RWPE2 (cell line): ENCODE data around the gene CAMK1D.

Experiments used
- ATAC-seq: fragments of 200-7000 bp; cut with Tn5 transposase; 3 replicates; pipeline ENCODE4 v1.9.1; 2021; ENCODE audit warnings: low read depth
- DNase-seq: peaks from one replicate; pipeline ENCODE4 v3.0.0-alpha.2; 2020; ENCODE audit warnings: low spot score
- H3K27ac ChIP-seq: fragments of 450-650 bp; 2 replicates; pipeline ENCODE4 v1.5.1; 2017; ENCODE audit warnings: mild to moderate bottlenecking; ENCODE audit not compliant: poor library complexity, severe bottlenecking
- H3K27me3 ChIP-seq: fragments of 250-450 bp; sonication (Bioruptor Pico); 2 replicates; pipeline ENCODE4 v1.5.1; 2021; ENCODE audit warnings: mild to moderate bottlenecking, moderate library complexity; ENCODE audit not compliant: insufficient read depth, poor library complexity, severe bottlenecking
- H3K36me3 ChIP-seq: fragments of 250-450 bp; sonication (Bioruptor Pico); 2 replicates; pipeline ENCODE4 v1.5.1; 2020; ENCODE audit warnings: low read depth, mild to moderate bottlenecking, moderate library complexity
- H3K4me1 ChIP-seq: fragments of 250-450 bp; sonication (Bioruptor Pico); 2 replicates; pipeline ENCODE4 v1.5.1; 2021; ENCODE audit warnings: mild to moderate bottlenecking, moderate library complexity; ENCODE audit not compliant: insufficient read depth, poor library complexity, severe bottlenecking
- H3K4me3 ChIP-seq: fragments of 250-450 bp; sonication (Bioruptor Pico); 2 replicates; pipeline ENCODE4 v1.5.1; 2021; ENCODE audit warnings: mild to moderate bottlenecking, moderate library complexity; ENCODE audit not compliant: severe bottlenecking
- H3K9me3 ChIP-seq: fragments of 250-450 bp; sonication (Bioruptor Pico); 2 replicates; pipeline ENCODE4 v1.5.1; 2021; ENCODE audit warnings: mild to moderate bottlenecking, moderate library complexity; ENCODE audit not compliant: severe bottlenecking
- CTCF ChIP-seq: fragments of 450-650 bp; IDR thresholded peaks from one replicate; pipeline ENCODE4 v1.5.1; 2017; ENCODE audit warnings: mild to moderate bottlenecking, moderate library complexity; ENCODE audit not compliant: poor library complexity, severe bottlenecking

The CAMK1D gene

DNA sequence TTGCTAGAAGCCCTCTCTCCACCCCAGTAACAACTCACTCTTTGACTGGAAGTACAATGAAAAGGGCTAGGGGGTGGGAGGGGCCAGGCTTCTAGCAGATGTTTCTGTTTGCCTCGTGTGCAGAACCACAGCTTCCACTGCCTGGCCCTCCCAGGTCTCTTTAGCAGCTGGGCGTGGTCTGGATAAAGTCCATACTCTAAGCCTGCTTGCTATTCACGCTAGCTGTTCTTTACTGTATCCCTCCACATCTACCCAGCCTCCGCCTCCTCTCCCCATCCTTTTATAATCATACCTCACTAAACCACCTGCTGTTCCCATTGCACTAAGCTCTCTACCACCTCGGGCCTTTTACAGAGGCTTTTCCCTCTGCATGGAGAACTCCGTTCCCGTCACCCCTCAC is 288.8 kb downstream of the CAMK1D start:
- DNase-seq (no peak), ATAC-seq (no peak)
- no peaks in the 10 kb centered on the region for H3K36me3 ChIP-seq
- H3K4me1 ChIP-seq = no peaks in the 10 kb centered on the region
- no peak overlapping the region for H3K4me3 ChIP-seq
- no peak overlapping the region for H3K27ac ChIP-seq
- H3K27me3 ChIP-seq = no peaks in the 10 kb centered on the region
- no peaks in the 10 kb centered on the region for H3K9me3 ChIP-seq
- no peak for TF ChIP-seq CTCF

- Histone ChIP-seq H3K9me3 (no peaks in the 10 kb centered on the region), H3K4me3 (no peak overlapping the region), H3K36me3 (no peaks in the 10 kb centered on the region), H3K27ac (no peak overlapping the region), H3K4me1 (no peaks in the 10 kb centered on the region), H3K27me3 (no peaks in the 10 kb centered on the region)
- TF ChIP-seq CTCF = no peak
- DNase-seq (no peak), ATAC-seq (no peak)
These were observed 289.4 kb downstream of the CAMK1D start for GRCh38 chr10:12638781-12639180.

DNA sequence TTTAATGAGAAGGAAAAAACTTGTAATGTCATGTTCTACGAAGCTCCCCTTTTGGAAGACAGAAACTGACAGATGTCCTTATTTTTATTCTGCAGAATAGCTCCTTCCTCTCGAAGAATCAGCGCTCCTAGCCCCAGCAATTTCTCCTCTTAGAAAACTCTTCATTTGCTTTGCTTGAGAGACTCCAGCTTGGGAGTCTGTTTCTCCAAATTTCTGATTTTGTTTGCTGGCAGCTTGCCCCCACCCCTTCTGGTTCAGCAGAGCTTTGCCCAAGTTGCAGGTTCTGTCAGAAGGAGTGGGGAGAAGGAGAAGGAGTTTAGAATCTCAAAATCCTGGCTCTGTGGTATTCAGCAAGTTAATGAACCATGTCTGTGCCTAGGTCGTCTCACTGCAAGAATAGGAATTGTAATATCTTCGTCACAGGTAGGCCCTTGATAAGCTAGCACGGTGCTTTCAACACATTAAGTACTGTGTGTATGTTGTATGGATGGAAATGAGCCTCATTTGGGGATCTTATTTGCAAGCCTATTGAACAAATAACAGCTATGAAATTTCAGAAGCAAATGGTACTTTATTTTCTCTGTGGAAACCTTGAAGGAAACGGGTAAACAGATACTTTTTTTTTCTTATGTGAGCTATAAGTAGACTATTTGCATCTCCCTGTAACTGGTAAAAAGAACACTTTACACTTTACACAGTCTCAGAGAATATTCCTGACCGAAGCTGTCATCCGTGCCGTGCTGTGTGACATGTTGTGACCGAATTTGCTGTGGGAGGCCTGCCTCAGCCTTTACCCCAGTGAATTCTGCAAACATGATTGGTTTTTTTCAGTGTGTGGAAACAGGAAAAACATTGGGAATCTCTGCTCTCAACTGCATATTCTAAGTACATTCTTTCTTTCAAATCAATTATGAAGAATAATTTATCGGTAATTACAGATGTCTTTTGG is 290.9 kb downstream of the CAMK1D start:
- Histone ChIP-seq H3K27me3 (no peaks in the 10 kb centered on the region), H3K36me3 (no peaks in the 10 kb centered on the region), H3K4me3 (no peak overlapping the region), H3K9me3 (no peaks in the 10 kb centered on the region), H3K27ac (no peak overlapping the region), H3K4me1 (no peaks in the 10 kb centered on the region)
- DNase-seq = no peak
- no peak for ATAC-seq
- no peak for TF ChIP-seq CTCF

GRCh38 chr10:12642036-12642435 is 292.7 kb downstream of the CAMK1D start:
- TF ChIP-seq CTCF = no peak

DNA sequence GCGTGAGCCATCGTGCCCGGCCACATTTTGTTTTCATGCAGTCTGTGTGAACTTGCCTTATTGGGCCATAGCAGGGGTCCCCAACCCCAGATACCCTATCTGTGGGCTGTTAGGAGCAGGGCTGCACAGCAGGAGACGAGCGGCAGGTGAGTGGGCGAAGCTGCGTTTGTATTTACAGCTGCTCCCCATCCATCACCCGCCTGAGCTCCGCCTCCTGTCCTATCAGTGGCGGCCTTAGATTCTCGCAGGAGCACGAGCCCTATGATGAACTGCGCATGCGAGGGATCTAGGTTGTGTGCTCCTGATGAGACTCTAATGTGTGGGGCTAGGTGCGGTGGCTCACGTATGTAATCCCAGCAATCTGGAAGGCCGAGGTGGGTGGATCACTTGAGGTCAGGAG is 293.9 kb downstream of the CAMK1D start:
- DNase-seq (no peak), ATAC-seq (no peak)
- TF ChIP-seq CTCF = no peak
- no peaks in the 10 kb centered on the region for H3K36me3 ChIP-seq
- no peaks in the 10 kb centered on the region for H3K27me3 ChIP-seq
- no peaks in the 10 kb centered on the region for H3K4me1 ChIP-seq
- no peak overlapping the region for H3K27ac ChIP-seq
- no peak overlapping the region for H3K4me3 ChIP-seq
- no peaks in the 10 kb centered on the region for H3K9me3 ChIP-seq

More at GRCh38 chr10:12642036-12642435, 292.7 kb downstream of the CAMK1D start:
- H3K9me3 ChIP-seq = no peaks in the 10 kb centered on the region
- no peak overlapping the region for H3K4me3 ChIP-seq
- no peak for ATAC-seq
- no peaks in the 10 kb centered on the region for H3K36me3 ChIP-seq
- no peaks in the 10 kb centered on the region for H3K27me3 ChIP-seq
- DNase-seq = no peak
- no peaks in the 10 kb centered on the region for H3K4me1 ChIP-seq
- no peak overlapping the region for H3K27ac ChIP-seq
